H1 (cell line): ENCODE measurements around the gene STXBP6. TPM values are rescaled to one million over a fixed set of nuclear protein-coding genes. Genes with fewer than 3 reads are reported as not detected.

Experiments used
- CTCF ChIA-PET: fragments of 300-600 bp; sonication (Branson Sonifier 250); formaldehyde crosslinking; loops from one replicate; lab custom pipeline; 2021; ENCODE audit not compliant: partially characterized antibody; lab: Charles Lee
- POLR2A ChIA-PET: fragments of 300-600 bp; sonication (Branson Sonifier 250); formaldehyde crosslinking; loops from one replicate; lab custom pipeline; 2021; ENCODE audit warnings: inconsistent platforms; ENCODE audit not compliant: partially characterized antibody; lab: Charles Lee
- DNase-seq, 2 experiments: peaks; one replicate each; pipeline versions ENCODE4 v3.0.0 to v3.0.0-alpha.2; 2010 to 2022; ENCODE audit warnings: low spot score in 2 of 2, low read depth in 1 of 2, mixed read lengths in 1 of 2
- FAIRE-seq: peaks from 2 replicates; lab custom pipeline; 2011; peaks lifted over from hg19 to GRCh38; lab: Jason Lieb, UNC
- H2AFZ ChIP-seq: 2 replicates; pipeline ENCODE4 v1.8.1; 2012; ENCODE audit warnings: low read length, inconsistent platforms
- H2AK5ac ChIP-seq: 2 replicates; pipeline ENCODE4 v1.6.1; 2013; ENCODE audit warnings: low read depth, low read length
- H2BK120ac ChIP-seq: replicated peaks from 2 replicates; pipeline ENCODE3; 2013; ENCODE audit warnings: low read depth, low read length, inconsistent platforms
- H2BK12ac ChIP-seq: 2 replicates; pipeline ENCODE4 v1.6.1; 2013; ENCODE audit warnings: low read depth, low read length
- H2BK15ac ChIP-seq: 2 replicates; pipeline ENCODE4 v1.6.1; 2013; ENCODE audit warnings: low read length
- H2BK20ac ChIP-seq: 2 replicates; pipeline ENCODE4 v1.6.1; 2013; ENCODE audit warnings: low read length
- H2BK5ac ChIP-seq: 2 replicates; pipeline ENCODE4 v1.6.1; 2013; ENCODE audit warnings: low read depth, low read length
- H3K14ac ChIP-seq: 2 replicates; pipeline ENCODE4 v1.6.1; 2013; ENCODE audit warnings: inconsistent platforms; ENCODE audit not compliant: insufficient read length
- H3K18ac ChIP-seq: 2 replicates; pipeline ENCODE4 v1.6.1; 2013; ENCODE audit warnings: low read length; ENCODE audit errors: extremely low read depth
- H3K23ac ChIP-seq: 2 replicates; pipeline ENCODE4 v1.6.1; 2013; ENCODE audit warnings: inconsistent platforms; ENCODE audit not compliant: insufficient read length
- H3K23me2 ChIP-seq: 2 replicates; pipeline ENCODE4 v1.6.1; 2013; ENCODE audit warnings: low read depth, low read length
- H3K27ac ChIP-seq: 2 replicates; pipeline ENCODE4 v1.6.1; 2011; ENCODE audit warnings: low read depth, low read length, inconsistent platforms
- H3K27me3 ChIP-seq, 4 experiments: replicated peaks in 1 of 4; 1 replicate in 1 of 4; 2 replicates in 3 of 4; pipeline versions ENCODE4 v1.6.1 to v1.8.1; 2011 to 2013; ENCODE audit warnings: low read length in 3 of 4, mild to moderate bottlenecking in 3 of 4, inconsistent platforms in 2 of 4, mixed read lengths in 2 of 4, moderate library complexity in 1 of 4; ENCODE audit not compliant: control insufficient read depth in 3 of 4, insufficient read depth in 3 of 4; ENCODE audit errors: extremely low read depth in 1 of 4
- H3K36me3 ChIP-seq, 4 experiments: 2 replicates each; pipeline versions ENCODE4 v1.6.1 to v1.8.1; 2011 to 2013; ENCODE audit warnings: mild to moderate bottlenecking in 4 of 4, low read length in 3 of 4, moderate library complexity in 2 of 4, control low read depth in 1 of 4, inconsistent platforms in 1 of 4; ENCODE audit not compliant: insufficient read depth in 4 of 4, control insufficient read depth in 2 of 4
- H3K4ac ChIP-seq: replicated peaks from 2 replicates; pipeline ENCODE3; 2013; ENCODE audit warnings: low read length, low read depth, mixed read lengths, inconsistent platforms; ENCODE audit not compliant: insufficient read length
- H3K4me1 ChIP-seq, 4 experiments: replicated peaks in 1 of 4; 1 replicate in 1 of 4; 2 replicates in 3 of 4; pipeline versions ENCODE4 v1.6.1 to v1.8.1; 2011 to 2013; ENCODE audit warnings: low read length in 3 of 4, inconsistent platforms in 2 of 4, mixed read lengths in 1 of 4; ENCODE audit not compliant: insufficient read depth in 4 of 4, control insufficient read depth in 3 of 4
- H3K4me2 ChIP-seq, 2 experiments: 2 replicates each; pipeline versions ENCODE4 v1.6.1 to v1.8.1; 2011 to 2013; ENCODE audit warnings: low read depth in 2 of 2, low read length in 2 of 2, control low read depth in 1 of 2, inconsistent platforms in 1 of 2, mild to moderate bottlenecking in 1 of 2; ENCODE audit not compliant: insufficient read depth in 1 of 2
- H3K4me3 ChIP-seq, 4 experiments: fragments of 200-600, 300-600 bp in 1 of 4; sonication (generic), shearing (Covaris generic), sonication (Bioruptor Twin) in 1 of 4; 2 replicates each; pipeline versions ENCODE4 v1.5.1 to v1.8.1; 2011 to 2016; ENCODE audit warnings: low read length in 4 of 4, low read depth in 3 of 4, control low read depth in 2 of 4, inconsistent platforms in 2 of 4, mild to moderate bottlenecking in 2 of 4, mixed read lengths in 1 of 4, moderate library complexity in 1 of 4; ENCODE audit not compliant: insufficient read depth in 2 of 4; ENCODE audit errors: extremely low read depth in 1 of 4
- H3K56ac ChIP-seq: replicated peaks from 2 replicates; pipeline ENCODE3; 2013; ENCODE audit warnings: low read depth, mild to moderate bottlenecking, mixed read lengths, low read length, inconsistent platforms; ENCODE audit not compliant: insufficient read length
- H3K79me1 ChIP-seq: 2 replicates; pipeline ENCODE4 v1.6.1; 2013; ENCODE audit warnings: low read depth, low read length, control low read depth
- H3K79me2 ChIP-seq, 2 experiments: 2 replicates each; pipeline versions ENCODE4 v1.6.1 to v1.8.1; 2012 to 2013; ENCODE audit warnings: low read length in 2 of 2, mild to moderate bottlenecking in 2 of 2, inconsistent platforms in 1 of 2; ENCODE audit not compliant: insufficient read depth in 2 of 2, control insufficient read depth in 1 of 2
- H3K9ac ChIP-seq, 4 experiments: replicated peaks in 1 of 4; 1 replicate in 1 of 4; 2 replicates in 3 of 4; pipeline versions ENCODE4 v1.6.1 to v1.8.1; 2011 to 2013; ENCODE audit warnings: low read depth in 3 of 4, low read length in 3 of 4, control low read depth in 2 of 4, mild to moderate bottlenecking in 2 of 4, moderate library complexity in 2 of 4, inconsistent platforms in 1 of 4; ENCODE audit errors: extremely low read depth in 1 of 4
- H3K9me3 ChIP-seq, 2 experiments: 2 replicates each; pipeline versions ENCODE4 v1.6.1 to v1.8.1; 2012 to 2013; ENCODE audit warnings: mild to moderate bottlenecking in 2 of 2, moderate library complexity in 2 of 2, control low read depth in 1 of 2, inconsistent platforms in 1 of 2, low read depth in 1 of 2, low read length in 1 of 2, mixed read lengths in 1 of 2; ENCODE audit not compliant: insufficient read depth in 2 of 2
- H4K20me1 ChIP-seq, 2 experiments: replicated peaks in 1 of 2; 2 replicates each; pipeline versions ENCODE3 to v1.8.1; 2011 to 2013; ENCODE audit warnings: inconsistent platforms in 2 of 2, low read length in 2 of 2, mild to moderate bottlenecking in 1 of 2; ENCODE audit not compliant: insufficient read depth in 2 of 2, control insufficient read depth in 1 of 2
- H4K5ac ChIP-seq: 2 replicates; pipeline ENCODE4 v1.6.1; 2013; ENCODE audit warnings: low read length, low read depth, mixed read lengths, inconsistent platforms; ENCODE audit not compliant: insufficient read length
- H4K8ac ChIP-seq: 2 replicates; pipeline ENCODE4 v1.8.0; 2013; ENCODE audit warnings: mild to moderate bottlenecking, moderate library complexity, low read length, inconsistent platforms; ENCODE audit not compliant: insufficient read depth; ENCODE audit errors: extremely low read depth
- H4K91ac ChIP-seq: replicated peaks from 2 replicates; pipeline ENCODE3; 2013; ENCODE audit warnings: low read length, mixed read lengths, inconsistent platforms; ENCODE audit not compliant: insufficient read length
- WGBS, 2 experiments: shearing (Covaris generic) in 1 of 2; methylation state at CpG; one replicate each; pipeline versions ENCODE4 v1.1.6 to v1.1.7; 2013 to 2015; ENCODE audit warnings: low lambda C conversion rate in 2 of 2, mixed read lengths in 2 of 2, inconsistent platforms in 1 of 2, low coverage in 1 of 2, missing lambda C conversion rate in 1 of 2; ENCODE audit not compliant: insufficient replicate concordance in 2 of 2, insufficient coverage in 1 of 2, insufficient read length in 1 of 2; ENCODE audit errors: extremely low coverage in 1 of 2, missing lambda C conversion rate in 1 of 2; 5-methylcytosine and 5-hydroxymethylcytosine counted together
- polyA plus RNA-seq, 7 experiments: library from polyadenylated mRNA; depleted of rRNA in 3 of 7; stranded (reverse) in 5 of 7; unstranded in 2 of 7; fragments of >200 nt in 5 of 7; fragments of 200-250 nt in 2 of 7; gene quantifications; 1 replicate in 5 of 7; 2 replicates in 1 of 7; 4 replicates in 1 of 7; pipeline versions ENCODE4 v1.2.1 to v1.2.3, GENCODE V29; 2011 to 2013; ENCODE audit warnings: missing spikeins in 2 of 7, mixed read lengths in 2 of 7
- total RNA-seq: library from RNA; stranded (reverse); fragmentation: NEBNext Ultra II Directional; extraction: Animal tissue kit (Norgen Biotek cat#: 25700); gene quantifications from 2 replicates; pipeline ENCODE4 v1.2.1, GENCODE V29; 2021

Gene STXBP6
- total and polyA plus RNA-seq, 2 of the 8 experiments (the other 6 are each of a cell fraction or from before 2014, with no cell fraction given), result 9.4 to 18.1 TPM

GRCh38 chr14:24816011-24816928 is 233.7 kb downstream of the STXBP6 start:
- Histone ChIP-seq H2AFZ (no peak overlapping the region), H3K79me2 (no peaks in the 10 kb centered on the region), H3K56ac (no peak overlapping the region), H3K4me1 (no peaks in the 10 kb centered on the region), H3K9ac (no peak overlapping the region), H3K27ac (no peak overlapping the region), H3K23me2 (no peaks in the 10 kb centered on the region), H4K20me1 (no peaks in the 10 kb centered on the region), H3K27me3 (no peaks in the 10 kb centered on the region), H3K9me3 (no peaks in the 10 kb centered on the region), H4K91ac (no peak overlapping the region), H4K5ac (no peak overlapping the region), H2BK120ac (no peak overlapping the region), H3K4me3 (no peak overlapping the region), H2BK20ac (no peak overlapping the region), H3K14ac (no peak overlapping the region), H3K36me3 (no peaks in the 10 kb centered on the region; a peak in 1 of 8 replicates), H4K8ac (no peak overlapping the region), H2BK5ac (0 out of 2 replicates have a peak overlapping the region, but pooled peaks have one; percentile 48), H3K18ac (no peak overlapping the region), H3K23ac (no peak overlapping the region), H3K79me1 (no peaks in the 10 kb centered on the region; the same call in 1 of the 2 replicates), H2BK12ac (no peak overlapping the region), H3K4me2 (no peak overlapping the region), H2AK5ac (no peak overlapping the region), H2BK15ac (no peak overlapping the region), H3K4ac (no peak overlapping the region)
- FAIRE-seq (no peak), DNase-seq (no peak)
- ChIA-PET POLR2A (no interaction called here), CTCF (interaction anchor here (0.5 to 2.1 kb wide), 7 partner anchors 8 to 317 kb away, joined by 3 to 7 read pairs (median 4); no protein-coding TSS in a partner anchor)
- 89% methylated on average over 5 of the region's 5 CpGs; no CpG with 5 or more reads in 1 of the 2 experiments for WGBS, 2 experiments
